K562 (cell line): ENCODE data around the gene SLC1A3. TPM values are rescaled to one million over a fixed set of nuclear protein-coding genes. Genes with fewer than 3 reads are reported as not detected.

Experiments
- ATAC-seq: fragments of 200-7000 bp; cut with Tn5 transposase; 3 replicates; pipeline ENCODE4 v1.9.1; 2020; ENCODE audit warnings: moderate library complexity
- BruUV-seq: library from RNA; stranded (reverse); fragments of 400-500 nt; replicated peaks from 2 replicates; lab custom pipeline; 2021; lab: Mats Ljungman, UMichigan
- CTCF ChIA-PET: fragments of 300-600 bp; formaldehyde crosslinking; extraction: SDS; loops from one replicate; lab custom pipeline; 2021; ENCODE audit warnings: low intra/inter-chr PET ratio; lab: Yijun Ruan, JAX
- POLR2A ChIA-PET: fragments of 300-600, 350-650 bp; sonication (Branson Sonifier 250); formaldehyde crosslinking; extraction: SDS; loops from one replicate; lab custom pipeline; 2021; ENCODE audit warnings: antibody characterized with exemption, inconsistent platforms; lab: Yijun Ruan, JAX
- DNase-seq, 4 experiments: peaks; one replicate each; pipeline versions ENCODE4 v3.0.0 to v3.0.0-alpha.2; 2011 to 2018; ENCODE audit warnings: low spot score in 3 of 4, mixed read lengths in 3 of 4; ENCODE audit errors: extremely low read depth in 1 of 4
- FAIRE-seq: peaks from 2 replicates; lab custom pipeline; 2011; peaks lifted over from hg19 to GRCh38; lab: Jason Lieb, UNC
- H2AFZ ChIP-seq: 2 replicates; pipeline ENCODE4 v1.6.0; 2011; ENCODE audit warnings: low read depth, low read length, control low read depth, inconsistent platforms
- H3K27ac ChIP-seq: fragments of 200-600 bp; 3 replicates; pipeline ENCODE4 v1.8.0; 2011; ENCODE audit warnings: low read depth, mild to moderate bottlenecking, control low read depth, inconsistent platforms, low read length, moderate library complexity, mixed read lengths; ENCODE audit errors: extremely low read depth
- H3K27me3 ChIP-seq, 2 experiments: fragments of 300-600 bp in 1 of 2; 2 replicates in 1 of 2; 3 replicates in 1 of 2; pipeline versions ENCODE4 v1.6.0 to v1.8.0; 2011; ENCODE audit warnings: inconsistent platforms in 2 of 2, low read length in 2 of 2, mild to moderate bottlenecking in 1 of 2, mixed read lengths in 1 of 2, moderate library complexity in 1 of 2; ENCODE audit not compliant: control insufficient read depth in 2 of 2, insufficient read depth in 2 of 2
- H3K36me3 ChIP-seq: fragments of 300-600 bp; 3 replicates; pipeline ENCODE4 v1.8.0; 2011; ENCODE audit warnings: mild to moderate bottlenecking, low read length, inconsistent platforms; ENCODE audit not compliant: control insufficient read depth, insufficient read depth
- H3K4me1 ChIP-seq, 2 experiments: fragments of 200-600 bp in 1 of 2; replicated peaks in 1 of 2; 2 replicates in 1 of 2; 3 replicates in 1 of 2; pipeline versions ENCODE4 v1.5.1 to v1.8.0; 2011; ENCODE audit warnings: inconsistent platforms in 2 of 2, low read length in 2 of 2, mild to moderate bottlenecking in 1 of 2, mixed read lengths in 1 of 2, moderate library complexity in 1 of 2; ENCODE audit not compliant: control insufficient read depth in 2 of 2, insufficient read depth in 2 of 2
- H3K4me2 ChIP-seq: 2 replicates; pipeline ENCODE4 v1.6.1; 2011; ENCODE audit warnings: low read length, control low read depth, inconsistent platforms, mixed read lengths; ENCODE audit not compliant: insufficient read depth
- H3K4me3 ChIP-seq: fragments of 200-600 bp; sonication (generic), shearing (Covaris generic); 2 replicates; pipeline ENCODE4 v1.5.1; 2016; ENCODE audit warnings: control low read depth, inconsistent platforms
- H3K79me2 ChIP-seq: fragments of 200-600 bp; 3 replicates; pipeline ENCODE4 v1.8.0; 2011; ENCODE audit warnings: low read length, inconsistent platforms; ENCODE audit not compliant: control insufficient read depth, insufficient read depth
- H3K9ac ChIP-seq, 2 experiments: 2 replicates each; pipeline versions ENCODE4 v1.6.0 to v1.6.1; 2011; ENCODE audit warnings: low read depth in 2 of 2, low read length in 2 of 2, control low read depth in 1 of 2, inconsistent platforms in 1 of 2, mild to moderate bottlenecking in 1 of 2, mixed read lengths in 1 of 2; ENCODE audit not compliant: insufficient read depth in 1 of 2
- H3K9me1 ChIP-seq: one replicate; pipeline ENCODE4 v1.6.0; 2011; ENCODE audit warnings: inconsistent platforms, mild to moderate bottlenecking, low read length, moderate library complexity; ENCODE audit not compliant: control insufficient read depth, insufficient read depth
- H3K9me3 ChIP-seq: replicated peaks from 2 replicates; pipeline ENCODE4 v1.5.1; 2011; ENCODE audit warnings: low read depth, low read length, inconsistent platforms; ENCODE audit not compliant: control insufficient read depth, insufficient read depth
- H4K20me1 ChIP-seq: replicated peaks from 2 replicates; pipeline ENCODE4 v1.6.1; 2011; ENCODE audit warnings: low read length, inconsistent platforms, mixed read lengths; ENCODE audit not compliant: control insufficient read depth, insufficient read depth
- BRD9 ChIP-seq: fragments of 450-650 bp; IDR thresholded peaks from 2 replicates; pipeline ENCODE4 v1.6.1; 2018; ENCODE audit warnings: low read depth; ENCODE audit not compliant: partially characterized antibody
- COPS2 ChIP-seq: fragments of 450-650 bp; conservative IDR thresholded peaks from 2 replicates; pipeline ENCODE4 v1.6.1; 2016; ENCODE audit warnings: mild to moderate bottlenecking, moderate library complexity
- CSDE1 ChIP-seq, 2 experiments: fragments of 450-650 bp; IDR thresholded peaks; 2 replicates each; pipeline ENCODE4 v1.6.1; 2016; ENCODE audit warnings: mild to moderate bottlenecking in 1 of 2
- GTF2A2 ChIP-seq: IDR thresholded peaks from 2 replicates; pipeline ENCODE4 v1.6.1; 2016; ENCODE audit warnings: mild to moderate bottlenecking, missing genetic modification characterization, missing compliant biosample characterization
- HDAC3 ChIP-seq: fragments of 450-650 bp; IDR thresholded peaks from 2 replicates; pipeline ENCODE4 v1.6.1; 2018; ENCODE audit warnings: borderline replicate concordance, mild to moderate bottlenecking, moderate library complexity; ENCODE audit not compliant: partially characterized antibody
- MEF2D ChIP-seq: conservative IDR thresholded peaks from 2 replicates; pipeline ENCODE4 v1.6.1; 2016; ENCODE audit warnings: low read depth, missing genetic modification characterization, missing compliant biosample characterization
- MTA2 ChIP-seq: fragments of 450-650 bp; IDR thresholded peaks from 2 replicates; pipeline ENCODE4 v1.6.1; 2016; ENCODE audit warnings: low read depth
- PHTF2 ChIP-seq: fragments of 250-450 bp; sonication (Bioruptor Pico); IDR thresholded peaks from 2 replicates; pipeline ENCODE4 v1.5.0; 2021; ENCODE audit warnings: mild to moderate bottlenecking
- POLR3G ChIP-seq: IDR thresholded peaks from 2 replicates; pipeline ENCODE4 v1.6.1; 2011; ENCODE audit not compliant: insufficient read length, insufficient replicate concordance; ENCODE audit errors: extremely low read depth
- RBBP5 ChIP-seq: fragments of 200-600 bp; sonication (generic); IDR thresholded peaks from 2 replicates; pipeline ENCODE4 v1.6.1; 2012; ENCODE audit warnings: borderline replicate concordance, mild to moderate bottlenecking, low read length, control low read depth, inconsistent platforms; ENCODE audit not compliant: insufficient read depth, poor library complexity, severe bottlenecking
- SAFB ChIP-seq: fragments of 200-400 bp; formaldehyde crosslinking; IDR thresholded peaks from 2 replicates; pipeline ENCODE4 v1.6.1; 2017; ENCODE audit warnings: low read depth, low read length, borderline replicate concordance
- TAF1 ChIP-seq: IDR thresholded peaks from 2 replicates; pipeline ENCODE4 v1.6.1; 2011; ENCODE audit warnings: mild to moderate bottlenecking, low read length, moderate library complexity; ENCODE audit not compliant: insufficient read depth, control insufficient read depth, severe bottlenecking; ENCODE audit errors: extremely low read depth
- U2AF2 ChIP-seq: fragments of 200-400 bp; formaldehyde crosslinking; optimal IDR thresholded peaks from 2 replicates; pipeline ENCODE3; 2017; ENCODE audit warnings: low read depth, mild to moderate bottlenecking, low read length
- WGBS: fragments of 100-300 bp; shearing (Covaris generic); methylation state at CpG from one replicate; pipeline ENCODE4 v1.1.6; 2016; ENCODE audit warnings: low coverage, mixed read lengths; ENCODE audit not compliant: insufficient coverage; ENCODE audit errors: missing lambda C conversion rate; 5-methylcytosine and 5-hydroxymethylcytosine counted together
- in situ Hi-C: fragments of 300-500 bp; cut with MboI; formaldehyde crosslinking; loops from 4 replicates; pipeline ENCODE4 v1.15.0; 2018; ENCODE audit warnings: inconsistent platforms, mixed read lengths
- intact Hi-C: fragments of 100-400 bp; cut with micrococcal nuclease; formaldehyde crosslinking; loops from 2 replicates; pipeline ENCODE4 v1.14.2; 2022
- polyA plus RNA-seq, 8 experiments: library from polyadenylated mRNA; depleted of rRNA in 4 of 8; stranded (reverse) in 5 of 8; unstranded in 3 of 8; fragments of >200 nt; fragmentation: Nextera tagmentation in 2 of 8; fragmentation: Illumina TruSeq in 1 of 8; extraction: Ambion mirVana in 2 of 8; extraction: Trizol in 1 of 8; gene quantifications; 2 replicates each; pipeline versions ENCODE4 v1.2.1 to v1.2.3, GENCODE V29; 2011 to 2014; ENCODE audit warnings: inconsistent platforms in 1 of 8, missing spikeins in 1 of 8
- total RNA-seq, 7 experiments: library from RNA; depleted of rRNA in 6 of 7; stranded (reverse); fragments of >200 nt in 6 of 7; fragmentation: Illumina TruSeq in 2 of 7; extraction: Trizol in 2 of 7; gene quantifications; 2 replicates each; pipeline versions ENCODE4 v1.2.1 to v1.2.3, GENCODE V29; 2011 to 2021; ENCODE audit warnings: low replicate concordance in 1 of 7
- TF ChIP-seq, protein P1 (sequence below): fragments of 250-450 bp; sonication (Bioruptor Pico); IDR thresholded peaks from 2 replicates; pipeline ENCODE4 v1.5.0; 2021

Gene SLC1A3
- total and polyA plus RNA-seq, 9 of the 15 experiments (the other 6 are each of a cell fraction or from before 2014, with no cell fraction given) = 0.13 TPM; not detected in 8

DNA sequence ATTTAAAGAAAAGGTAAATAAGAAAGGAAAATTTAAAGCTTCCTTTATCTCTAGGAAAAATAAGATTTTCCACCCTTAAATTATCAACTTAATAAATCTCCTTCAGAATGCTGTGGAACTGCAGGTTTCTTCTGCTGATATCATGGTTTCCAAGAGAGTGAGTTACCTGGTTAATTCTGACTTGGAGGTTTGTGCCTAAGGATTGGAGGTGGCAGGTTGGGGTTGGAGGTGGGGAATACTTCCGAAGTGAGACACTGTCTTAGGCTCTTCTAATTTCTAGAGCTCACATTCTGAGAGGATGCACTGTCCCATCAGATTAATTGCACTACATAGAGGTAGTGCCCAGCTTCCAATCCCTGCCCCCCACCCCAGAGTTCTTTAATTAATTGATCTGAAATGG lies 31.1 kb downstream of the SLC1A3 start:
- H3K9me3 ChIP-seq = no peaks in the 10 kb centered on the region
- ChIA-PET CTCF (no interaction called here), POLR2A (interaction anchor here (1.1 to 1.2 kb wide), 2 partner anchors 17 to 396 kb away, joined by 3 read pairs; partner anchors contain the start of gene NADK2)
- no peaks in the 10 kb centered on the region for H3K4me1 ChIP-seq
- no peaks in the 10 kb centered on the region for H3K36me3 ChIP-seq
- in situ Hi-C loops (no loop called here), intact Hi-C loops (no loop called here)
- H3K4me3 ChIP-seq = no peak overlapping the region
- no TSS peak for BruUV-seq
- peaks cover 9% of the 10 kb centered on the region in 2 experiments for H3K27me3 ChIP-seq
- no peaks in the 10 kb centered on the region for H4K20me1 ChIP-seq
- H3K4me2 ChIP-seq = no peak overlapping the region
- DNase-seq = no peak
- H3K27ac ChIP-seq = no peak overlapping the region
- ATAC-seq = no peak
- no peak for TF ChIP-seq U2AF2
- no peak for TF ChIP-seq MEF2D (tag)
- no peak for TF ChIP-seq TAF1
- TF ChIP-seq SAFB = no peak
- TF ChIP-seq COPS2 = no peak
- TF ChIP-seq PHTF2 (CRISPR knock-in tag) = no peak
- TF ChIP-seq GTF2A2 (tag) = no peak
- TF ChIP-seq RBBP5 = no peak
- no peak for TF ChIP-seq BRD9
- TF ChIP-seq CSDE1 (IDR thresholded peaks at IDR 0.05) = no peak
- TF ChIP-seq MTA2 = no peak
- TF ChIP-seq HDAC3 = no peak
- no peak for TF ChIP-seq POLR3G
- TF ChIP-seq, protein P1, sequence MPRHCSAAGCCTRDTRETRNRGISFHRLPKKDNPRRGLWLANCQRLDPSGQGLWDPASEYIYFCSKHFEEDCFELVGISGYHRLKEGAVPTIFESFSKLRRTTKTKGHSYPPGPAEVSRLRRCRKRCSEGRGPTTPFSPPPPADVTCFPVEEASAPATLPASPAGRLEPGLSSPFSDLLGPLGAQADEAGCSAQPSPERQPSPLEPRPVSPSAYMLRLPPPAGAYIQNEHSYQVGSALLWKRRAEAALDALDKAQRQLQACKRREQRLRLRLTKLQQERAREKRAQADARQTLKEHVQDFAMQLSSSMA (CRISPR knock-in tag) = no peak
- H3K9ac ChIP-seq = no peak overlapping the region
- no peak overlapping the region for H2AFZ ChIP-seq
- H3K9me1 ChIP-seq = no peaks in the 10 kb centered on the region
- 0% methylated on average over 1 of the region's 1 CpG for WGBS
- FAIRE-seq = no peak
- H3K79me2 ChIP-seq = no peaks in the 10 kb centered on the region
